ENCODE measurements around the gene CDH19.

DNA sequence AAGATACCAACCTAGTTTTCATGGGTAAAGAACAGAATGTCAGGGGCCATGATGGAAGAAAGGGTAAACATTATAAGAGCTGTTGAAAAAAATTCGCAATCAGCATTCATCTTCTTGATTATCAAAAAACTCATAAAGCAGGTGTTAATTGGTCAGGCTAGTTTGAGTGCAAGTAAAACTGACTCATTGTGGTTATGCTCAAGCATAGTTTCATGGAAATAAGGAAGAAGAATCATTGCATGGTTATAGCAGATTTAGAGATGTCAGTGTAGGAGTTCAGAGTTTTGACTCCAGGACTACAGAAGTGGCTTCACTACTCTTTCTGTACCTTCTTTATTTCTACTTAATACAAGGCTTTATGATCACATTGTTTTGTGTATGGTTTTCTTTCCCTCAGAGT, 26.9 kb upstream of the CDH19 start:
- TF ChIP-seq, protein P1, sequence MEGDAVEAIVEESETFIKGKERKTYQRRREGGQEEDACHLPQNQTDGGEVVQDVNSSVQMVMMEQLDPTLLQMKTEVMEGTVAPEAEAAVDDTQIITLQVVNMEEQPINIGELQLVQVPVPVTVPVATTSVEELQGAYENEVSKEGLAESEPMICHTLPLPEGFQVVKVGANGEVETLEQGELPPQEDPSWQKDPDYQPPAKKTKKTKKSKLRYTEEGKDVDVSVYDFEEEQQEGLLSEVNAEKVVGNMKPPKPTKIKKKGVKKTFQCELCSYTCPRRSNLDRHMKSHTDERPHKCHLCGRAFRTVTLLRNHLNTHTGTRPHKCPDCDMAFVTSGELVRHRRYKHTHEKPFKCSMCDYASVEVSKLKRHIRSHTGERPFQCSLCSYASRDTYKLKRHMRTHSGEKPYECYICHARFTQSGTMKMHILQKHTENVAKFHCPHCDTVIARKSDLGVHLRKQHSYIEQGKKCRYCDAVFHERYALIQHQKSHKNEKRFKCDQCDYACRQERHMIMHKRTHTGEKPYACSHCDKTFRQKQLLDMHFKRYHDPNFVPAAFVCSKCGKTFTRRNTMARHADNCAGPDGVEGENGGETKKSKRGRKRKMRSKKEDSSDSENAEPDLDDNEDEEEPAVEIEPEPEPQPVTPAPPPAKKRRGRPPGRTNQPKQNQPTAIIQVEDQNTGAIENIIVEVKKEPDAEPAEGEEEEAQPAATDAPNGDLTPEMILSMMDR (IDR thresholded peaks at IDR 0.05): no peak
- TF ChIP-seq POLR2A (IDR thresholded peaks at IDR 0.05): no peak
